AG04450 (cell line): ENCODE measurements around the gene TRAK2. TPM values are rescaled to one million over a fixed set of nuclear protein-coding genes. Genes with fewer than 3 reads are reported as not detected.

ENCODE experiments used
- CTCF ChIA-PET: fragments of 300-600, 350-600 bp; formaldehyde crosslinking; extraction: SDS; loops from one replicate; lab custom pipeline; 2022; ENCODE audit warnings: antibody characterized with exemption, inconsistent platforms; lab: Charles Lee
- POLR2A ChIA-PET: fragments of 350-600 bp; formaldehyde crosslinking; extraction: SDS; loops from one replicate; lab custom pipeline; 2021; ENCODE audit warnings: antibody characterized with exemption, inconsistent platforms; lab: Yijun Ruan, JAX
- DNase-seq: peaks from one replicate; pipeline ENCODE4 v3.0.0-alpha.2; 2011; ENCODE audit warnings: low read depth, low spot score
- H3K27ac ChIP-seq: one replicate; pipeline ENCODE4 v1.5.1; 2012; ENCODE audit warnings: low read depth, low read length, control low read depth
- H3K27me3 ChIP-seq: one replicate; pipeline ENCODE4 v1.6.0; 2012; ENCODE audit warnings: low read length; ENCODE audit not compliant: control insufficient read depth, insufficient read depth
- H3K4me3 ChIP-seq: 2 replicates; pipeline ENCODE4 v1.5.1; 2011; ENCODE audit warnings: mild to moderate bottlenecking, low read depth, low read length, control low read depth
- H3K9me3 ChIP-seq: 2 replicates; pipeline ENCODE4 v1.5.1; 2012; ENCODE audit warnings: low read length; ENCODE audit not compliant: control insufficient read depth, insufficient read depth
- CTCF ChIP-seq: IDR thresholded peaks from 2 replicates; pipeline ENCODE4 v1.5.1; 2011; ENCODE audit warnings: low read depth, low read length, control low read depth, inconsistent platforms
- polyA plus RNA-seq: library from polyadenylated mRNA; depleted of rRNA; stranded (reverse); fragments of >200 nt; gene quantifications from 2 replicates; pipeline ENCODE4 v1.2.3, GENCODE V29; 2011

The TRAK2 gene
- polyA plus RNA-seq, 1 experiment, result 38.4 TPM

GRCh38 chr2:201467666-201468065 lies 16.4 kb upstream of the TRAK2 start:
- CTCF ChIA-PET, result interaction anchor here (0.7 to 1.0 kb wide), 2 partner anchors 32 to 231 kb away, joined by 3 read pairs; no protein-coding TSS in a partner anchor
- Histone ChIP-seq H3K27me3 (no peaks in the 10 kb centered on the region), H3K9me3 (no peaks in the 10 kb centered on the region), H3K4me3 (no peak overlapping the region), H3K27ac (no peak overlapping the region)
- TF ChIP-seq CTCF, result no peak
- POLR2A ChIA-PET, result interaction anchor here (0.6 to 0.8 kb wide), 4 partner anchors 16 to 564 kb away, joined by 3 to 11 read pairs (median 4); partner anchors contain the start of gene TRAK2
- no peak for DNase-seq

GRCh38 chr2:201466050-201466675 lies 14.9 kb upstream of the TRAK2 start:
- Histone ChIP-seq H3K4me3 (no peak overlapping the region), H3K27me3 (no peaks in the 10 kb centered on the region), H3K27ac (peak overlapping the region; percentile 79), H3K9me3 (no peaks in the 10 kb centered on the region)
- ChIA-PET POLR2A (interaction anchor here (1.6 kb wide), 1 partner anchor 15 kb away, joined by 6 read pairs; the partner anchor contains the start of genes STRADB and TRAK2), CTCF (interaction anchor here (0.9 to 1.1 kb wide), 3 partner anchors 229 to 293 kb away, joined by 3 to 4 read pairs (median 4); no protein-coding TSS in a partner anchor)
- TF ChIP-seq CTCF, result no peak
- no peak for DNase-seq

GRCh38 chr2:201465524-201465971 lies 14.3 kb upstream of the TRAK2 start:
- ChIA-PET POLR2A (interaction anchor here (1.6 kb wide), 1 partner anchor 14 kb away, joined by 6 read pairs; the partner anchor contains the start of genes STRADB and TRAK2), CTCF (no interaction called here)
- H3K27me3 ChIP-seq, result no peaks in the 10 kb centered on the region

GRCh38 chr2:201464547-201464946 lies 13.3 kb upstream of the TRAK2 start:
- POLR2A ChIA-PET, result no interaction called here
- no peak overlapping the region for H3K27ac ChIP-seq
- H3K4me3 ChIP-seq, result no peak overlapping the region
- no peaks in the 10 kb centered on the region for H3K27me3 ChIP-seq
- no peak for DNase-seq
- no peaks in the 10 kb centered on the region for H3K9me3 ChIP-seq
- no peak for TF ChIP-seq CTCF
- CTCF ChIA-PET, result no interaction called here

More at GRCh38 chr2:201465524-201465971, 14.3 kb upstream of the TRAK2 start:
- peak overlapping the region; percentile 79 for H3K27ac ChIP-seq
- TF ChIP-seq CTCF, result no peak
- no peaks in the 10 kb centered on the region for H3K9me3 ChIP-seq
- DNase-seq, result no peak
- H3K4me3 ChIP-seq, result no peak overlapping the region

- CTCF ChIA-PET, result no interaction called here
- no peaks in the 10 kb centered on the region for H3K27me3 ChIP-seq
- no peak overlapping the region for H3K27ac ChIP-seq
- POLR2A ChIA-PET, result no interaction called here
- no peak for DNase-seq
- H3K9me3 ChIP-seq, result no peaks in the 10 kb centered on the region
- no peak overlapping the region for H3K4me3 ChIP-seq
- TF ChIP-seq CTCF, result no peak
Observed at GRCh38 chr2:201460532-201460931, 9.3 kb upstream of the TRAK2 start.
